ENCODE data around the gene CDC42BPB.
A peak's percentile ranks its signal among the peaks of the same experiment; 100 is the strongest.

Gene CDC42BPB

GRCh38 chr14:103095210-103095778, 37.9 kb upstream of the CDC42BPB start:
- no peak for DNase-seq

- no peak for DNase-seq
Observed at GRCh38 chr14:103094406-103095209, 37.3 kb upstream of the CDC42BPB start, which contains the start of gene EXOC3L4. Gene EXOC3L4, plus strand, starts transcription at chr14:103094725. Its CDS starts 5,495 bp downstream, at chr14:103100220.

- DNase-seq = no peak
Observed at GRCh38 chr14:103093856-103094405, 36.6 kb upstream of the CDC42BPB start.

- no peak for DNase-seq
Observed at GRCh38 chr14:103091883-103092222, 34.5 kb upstream of the CDC42BPB start.

- peak; percentile 89 for DNase-seq
Observed at GRCh38 chr14:103091041-103091882, 33.9 kb upstream of the CDC42BPB start.

- no peak for DNase-seq
Observed at GRCh38 chr14:103090481-103091020, 33.2 kb upstream of the CDC42BPB start.

GRCh38 chr14:103089386-103090335, 32.3 kb upstream of the CDC42BPB start:
- DNase-seq = no peak

GRCh38 chr14:103088921-103089320, 31.6 kb upstream of the CDC42BPB start:
- no peak for DNase-seq

GRCh38 chr14:103087343-103087835, 30.0 kb upstream of the CDC42BPB start:
- no peak for DNase-seq

- DNase-seq = no peak
Observed at GRCh38 chr14:103086771-103087342, 29.5 kb upstream of the CDC42BPB start.

GRCh38 chr14:103085106-103086091, 28.1 kb upstream of the CDC42BPB start:
- DNase-seq = no peak

- DNase-seq = no peak
Observed at GRCh38 chr14:103084021-103084919, 26.9 kb upstream of the CDC42BPB start, which contains the start of gene LBHD2. Gene LBHD2, plus strand, starts transcription at chr14:103084210. Its CDS starts 1,803 bp downstream, at chr14:103086013.

GRCh38 chr14:103081951-103082350, 24.6 kb upstream of the CDC42BPB start:
- DNase-seq = no peak

GRCh38 chr14:103078860-103079587, 21.7 kb upstream of the CDC42BPB start:
- no peak for DNase-seq

GRCh38 chr14:103078420-103078749, 21.0 kb upstream of the CDC42BPB start:
- peak; percentile 84 for DNase-seq

- DNase-seq = peak; percentile 70
Observed at GRCh38 chr14:103074729-103075367, 17.5 kb upstream of the CDC42BPB start.

GRCh38 chr14:103073876-103074728, 16.8 kb upstream of the CDC42BPB start:
- no peak for DNase-seq

Measured in activated CD8-positive, alpha-beta memory T cell treated with anti-CD3 and anti-CD28 coated beads, Interleukin-2, amount 50 U/mL, for 48 hours (primary cell).